ENCODE data around the gene YRDC. TPM values are rescaled to one million over a fixed set of nuclear protein-coding genes. Genes with fewer than 3 reads are reported as not detected.

YRDC gene
- total and polyA plus RNA-seq, 2 of the 13 experiments (the other 11 are each of a cell fraction or from before 2014, with no cell fraction given): 27.5 to 29.2 TPM

DNA sequence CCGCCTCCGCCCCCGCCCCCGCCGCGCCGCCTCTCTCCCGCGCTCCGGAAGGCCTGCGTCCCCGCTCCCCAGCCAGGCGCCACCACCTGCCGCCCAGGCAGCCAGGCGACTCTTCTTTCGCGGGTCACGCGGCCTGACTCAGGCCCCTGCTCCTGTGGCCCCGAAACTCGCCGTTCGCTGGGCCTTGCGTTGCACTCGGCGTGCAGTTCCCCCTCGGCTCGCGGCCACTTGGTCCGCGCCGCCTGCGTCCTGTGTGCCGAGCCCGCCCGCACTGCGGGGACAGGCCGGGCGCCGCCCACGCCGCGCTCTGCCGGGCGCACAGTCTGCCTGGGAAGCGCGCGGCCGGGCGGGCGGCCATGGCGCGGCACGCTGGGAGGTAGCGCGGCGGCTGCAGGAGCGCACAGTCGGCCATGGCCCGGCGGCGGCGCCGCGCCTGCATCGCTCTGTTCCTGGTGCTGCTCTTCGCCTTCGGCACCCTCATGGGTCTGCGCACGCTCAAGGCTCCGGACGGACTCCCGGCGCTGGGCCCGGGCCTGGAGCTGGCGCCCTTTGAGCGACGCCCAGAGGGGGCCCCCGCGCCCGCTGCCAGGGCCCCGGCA lies 14.1 kb downstream of the YRDC start, which contains the start of gene MANEAL:
Gene MANEAL, plus strand, starts transcription at position 75 of the 599 bp plus-strand sequence. Its CDS starts 336 bp downstream, at position 411.
- no peaks in the 10 kb centered on the region; the same call in 1 of the 2 replicates for H4K20me1 ChIP-seq (ENCODE audit: insufficient read depth, low read length)
- peaks cover 5 to 20% of the 10 kb centered on the region in 2 experiments; a peak in 4 of 5 replicates for H3K36me3 ChIP-seq (replicated peaks in 1 of 2; ENCODE audit: control insufficient read depth in 1 of 2, insufficient read depth in 2 of 2, low read length in 2 of 2)
- H3K9ac ChIP-seq (ENCODE audit: insufficient read depth, low read depth, low read length): peak within 1 kb of the TSS; percentile 80
- H3K27me3 ChIP-seq (ENCODE audit: control insufficient read depth in 1 of 2, insufficient read depth in 2 of 2, low read length in 2 of 2): peaks cover 0 to 9% of the 10 kb centered on the region in 2 experiments; a peak in 3 of 5 replicates
- H2AFZ ChIP-seq (ENCODE audit: low read length): no peak within 1 kb of the TSS
- ATAC-seq: peak; percentile 80
- H3K4me1 ChIP-seq (ENCODE audit: insufficient read depth, low read length): peaks cover 24% of the 10 kb centered on the region
- intact Hi-C loops (cut with micrococcal nuclease; ENCODE audit: unreplicated experiment): loop anchor here (10.0 kb wide), 1 partner anchor 69 kb away; no protein-coding TSS in a partner anchor
- BruUV-seq (replicated peaks): no TSS peak
- in situ Hi-C loops (cut with HindIII; ENCODE audit: extremely low pct_ligation_motif_present, low pct_unique_long_range_greater_than_20kb): no loop called here
- CTCF ChIA-PET (ENCODE audit: low intra/inter-chr PET ratio, low total read pairs): no interaction called here
- DNase-seq (ENCODE audit: low spot score): no peak
- POLR2A ChIA-PET: interaction anchor here (1.0 to 1.4 kb wide), 3 partner anchors 13 to 16 kb away, joined by 3 to 9 read pairs (median 4); partner anchors contain the start of genes C1orf122 and YRDC
- no CpG with 5 or more reads among the region's 82 CpGs for WGBS (ENCODE audit: low lambda C conversion rate)
- no peaks in the 10 kb centered on the region for H3K9me3 ChIP-seq (ENCODE audit: low read length)
- peak within 1 kb of the TSS; percentile 77 for H3K4me2 ChIP-seq (ENCODE audit: low read depth, low read length)
- H3K27ac ChIP-seq (ENCODE audit: extremely low read length, insufficient read depth, low read length): peak within 1 kb of the TSS; percentile 63
- FAIRE-seq: no peak
- H3K79me2 ChIP-seq (ENCODE audit: insufficient read depth, low read length): peaks cover 7% of the 10 kb centered on the region
- H3K4me3 ChIP-seq (replicated peaks in 1 of 3; ENCODE audit: insufficient read depth in 1 of 3, low read depth in 2 of 3, low read length in 3 of 3): peak within 1 kb of the TSS; percentile 74 to 81 (median 78)
- TF ChIP-seq MTF1 (CRISPR knock-in tag; IDR thresholded peaks at IDR 0.05) (0 out of 2 replicates have a peak, but pooled peaks have one; percentile 62), ZNF33B (CRISPR knock-in tag; IDR thresholded peaks at IDR 0.05) (peak; percentile 73; the same call in 1 of the 2 replicates), ZNF329 (CRISPR knock-in tag; IDR thresholded peaks at IDR 0.05; ENCODE audit: low read depth) (no peak), ZNF570 (CRISPR knock-in tag; IDR thresholded peaks at IDR 0.05; ENCODE audit: borderline replicate concordance) (no peak), ZSCAN22 (CRISPR knock-in tag; IDR thresholded peaks at IDR 0.05) (no peak), MEF2D (CRISPR knock-in tag; IDR thresholded peaks at IDR 0.05) (no peak), ZNF207 (IDR thresholded peaks at IDR 0.05; ENCODE audit: borderline replicate concordance) (no peak), KLF16 (CRISPR knock-in tag; IDR thresholded peaks at IDR 0.05) (no peak), ZFP41 (CRISPR knock-in tag; IDR thresholded peaks at IDR 0.05; ENCODE audit: borderline replicate concordance) (no peak), RFXANK (CRISPR knock-in tag; IDR thresholded peaks at IDR 0.05) (no peak), ETV6 (CRISPR knock-in tag; conservative IDR thresholded peaks at IDR 0.05) (no peak), ZNF282 (IDR thresholded peaks at IDR 0.05; ENCODE audit: partially characterized antibody) (no peak), YEATS2 (CRISPR knock-in tag; IDR thresholded peaks at IDR 0.05; ENCODE audit: borderline replicate concordance) (no peak), FOXK1 (CRISPR knock-in tag; IDR thresholded peaks at IDR 0.05; ENCODE audit: borderline replicate concordance, low read depth) (no peak; the same call in 1 of the 2 replicates), HOXA7 (CRISPR knock-in tag; IDR thresholded peaks at IDR 0.05) (no peak), KDM2A (CRISPR knock-in tag; IDR thresholded peaks at IDR 0.05; ENCODE audit: borderline replicate concordance, low read depth) (peak; percentile 49; the same call in 1 of the 2 replicates), ZNF567 (CRISPR knock-in tag; IDR thresholded peaks at IDR 0.05; ENCODE audit: borderline replicate concordance) (no peak), ZNF224 (CRISPR knock-in tag; IDR thresholded peaks at IDR 0.05) (no peak), KLF9 (CRISPR knock-in tag; IDR thresholded peaks at IDR 0.05; ENCODE audit: low read depth) (no peak), ZNF34 (CRISPR knock-in tag; IDR thresholded peaks at IDR 0.05; ENCODE audit: borderline replicate concordance) (no peak), ZMYM2 (CRISPR knock-in tag; IDR thresholded peaks at IDR 0.05) (no peak)
- TF ChIP-seq, protein P1, sequence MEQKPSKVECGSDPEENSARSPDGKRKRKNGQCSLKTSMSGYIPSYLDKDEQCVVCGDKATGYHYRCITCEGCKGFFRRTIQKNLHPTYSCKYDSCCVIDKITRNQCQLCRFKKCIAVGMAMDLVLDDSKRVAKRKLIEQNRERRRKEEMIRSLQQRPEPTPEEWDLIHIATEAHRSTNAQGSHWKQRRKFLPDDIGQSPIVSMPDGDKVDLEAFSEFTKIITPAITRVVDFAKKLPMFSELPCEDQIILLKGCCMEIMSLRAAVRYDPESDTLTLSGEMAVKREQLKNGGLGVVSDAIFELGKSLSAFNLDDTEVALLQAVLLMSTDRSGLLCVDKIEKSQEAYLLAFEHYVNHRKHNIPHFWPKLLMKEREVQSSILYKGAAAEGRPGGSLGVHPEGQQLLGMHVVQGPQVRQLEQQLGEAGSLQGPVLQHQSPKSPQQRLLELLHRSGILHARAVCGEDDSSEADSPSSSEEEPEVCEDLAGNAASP (CRISPR knock-in tag; IDR thresholded peaks at IDR 0.05; ENCODE audit: borderline replicate concordance): no peak
- TF ChIP-seq, protein P2, sequence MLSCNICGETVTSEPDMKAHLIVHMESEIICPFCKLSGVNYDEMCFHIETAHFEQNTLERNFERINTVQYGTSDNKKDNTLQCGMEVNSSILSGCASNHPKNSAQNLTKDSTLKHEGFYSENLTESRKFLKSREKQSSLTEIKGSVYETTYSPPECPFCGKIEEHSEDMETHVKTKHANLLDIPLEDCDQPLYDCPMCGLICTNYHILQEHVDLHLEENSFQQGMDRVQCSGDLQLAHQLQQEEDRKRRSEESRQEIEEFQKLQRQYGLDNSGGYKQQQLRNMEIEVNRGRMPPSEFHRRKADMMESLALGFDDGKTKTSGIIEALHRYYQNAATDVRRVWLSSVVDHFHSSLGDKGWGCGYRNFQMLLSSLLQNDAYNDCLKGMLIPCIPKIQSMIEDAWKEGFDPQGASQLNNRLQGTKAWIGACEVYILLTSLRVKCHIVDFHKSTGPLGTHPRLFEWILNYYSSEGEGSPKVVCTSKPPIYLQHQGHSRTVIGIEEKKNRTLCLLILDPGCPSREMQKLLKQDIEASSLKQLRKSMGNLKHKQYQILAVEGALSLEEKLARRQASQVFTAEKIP (CRISPR knock-in tag; IDR thresholded peaks at IDR 0.05; ENCODE audit: borderline replicate concordance): no peak

Measured in HepG2 (cell line).